Naive thymus-derived CD4-positive, alpha-beta T cell (primary cell): ENCODE measurements around the gene OVAAL. TPM values are rescaled to one million over a fixed set of nuclear protein-coding genes. Genes with fewer than 3 reads are reported as not detected.

Experiments
- ATAC-seq: fragments of 150-1000 bp; cut with Tn5 transposase; 2 replicates; pipeline ENCODE4 v1.10.0; 2021; ENCODE audit warnings: mild to moderate bottlenecking, moderate library complexity
- CTCF ChIA-PET: fragments of 350-600 bp; sonication (Branson Sonifier 250); formaldehyde crosslinking; loops from one replicate; lab custom pipeline; 2021; ENCODE audit warnings: antibody characterized with exemption; lab: Charles Lee
- POLR2A ChIA-PET: fragments of 350-600 bp; sonication (Branson Sonifier 250); formaldehyde crosslinking; loops from one replicate; lab custom pipeline; 2021; ENCODE audit warnings: antibody characterized with exemption, inconsistent platforms; lab: Charles Lee
- DNase-seq, 9 donors: peaks; one replicate each; pipeline versions ENCODE4 v3.0.0 to v3.0.0-alpha.2; 2020 to 2022; ENCODE audit warnings: mixed read lengths in 1 of 9
- H3K27ac ChIP-seq: one replicate; pipeline ENCODE4 v1.7.0; 2013; ENCODE audit warnings: mild to moderate bottlenecking, low read depth, low read length, moderate library complexity
- H3K27me3 ChIP-seq, 2 donors: one replicate each; pipeline ENCODE4 v1.7.0; 2013; ENCODE audit warnings: low read length in 2 of 2, mild to moderate bottlenecking in 2 of 2, moderate library complexity in 2 of 2; ENCODE audit not compliant: control insufficient read depth in 2 of 2, insufficient read depth in 2 of 2
- H3K36me3 ChIP-seq, 3 experiments: 1 replicate in 2 of 3; 2 replicates in 1 of 3; pipeline ENCODE4 v1.7.0; 2013; ENCODE audit warnings: low read length in 3 of 3, mild to moderate bottlenecking in 3 of 3, moderate library complexity in 1 of 3; ENCODE audit not compliant: insufficient read depth in 3 of 3, control insufficient read depth in 2 of 3
- H3K4me1 ChIP-seq, 2 donors: one replicate each; pipeline ENCODE4 v1.7.0; 2013; ENCODE audit warnings: low read length in 2 of 2, mild to moderate bottlenecking in 2 of 2, moderate library complexity in 1 of 2; ENCODE audit not compliant: control insufficient read depth in 2 of 2, insufficient read depth in 2 of 2
- H3K4me3 ChIP-seq: 2 replicates; pipeline ENCODE4 v1.7.0; 2013; ENCODE audit warnings: mild to moderate bottlenecking, low read length
- H3K9me3 ChIP-seq, 3 experiments: 1 replicate in 2 of 3; 2 replicates in 1 of 3; pipeline ENCODE4 v1.7.0; 2013; ENCODE audit warnings: low read length in 3 of 3; ENCODE audit not compliant: control insufficient read depth in 2 of 3
- H3K27ac Mint-ChIP-seq, 9 donors: one replicate each; pipeline ENCODE4 v1.8.0; 2020 to 2022; ENCODE audit warnings: mixed read lengths in 9 of 9, mild to moderate bottlenecking in 8 of 9, moderate library complexity in 5 of 9, inconsistent platforms in 2 of 9
- H3K27me3 Mint-ChIP-seq, 5 donors: one replicate each; pipeline ENCODE4 v1.8.0; 2021 to 2022; ENCODE audit warnings: mixed read lengths in 5 of 5, mild to moderate bottlenecking in 1 of 5
- H3K36me3 Mint-ChIP-seq, 5 donors: one replicate each; pipeline ENCODE4 v1.8.0; 2020 to 2022; ENCODE audit warnings: mixed read lengths in 5 of 5, mild to moderate bottlenecking in 3 of 5, inconsistent platforms in 1 of 5
- H3K4me1 Mint-ChIP-seq, 7 donors: one replicate each; pipeline ENCODE4 v1.8.0; 2020 to 2022; ENCODE audit warnings: mixed read lengths in 7 of 7, mild to moderate bottlenecking in 3 of 7, inconsistent platforms in 1 of 7
- H3K4me3 Mint-ChIP-seq, 10 donors: one replicate each; pipeline ENCODE4 v1.8.0; 2020 to 2022; ENCODE audit warnings: mild to moderate bottlenecking in 10 of 10, mixed read lengths in 10 of 10, moderate library complexity in 6 of 10, inconsistent platforms in 2 of 10
- H3K9me3 Mint-ChIP-seq, 11 donors: one replicate each; pipeline ENCODE4 v1.8.0; 2020 to 2022; ENCODE audit warnings: mixed read lengths in 11 of 11, mild to moderate bottlenecking in 4 of 11, inconsistent platforms in 1 of 11, moderate library complexity in 1 of 11
- intact Hi-C, 2 donors: fragments of 100-400 bp; cut with micrococcal nuclease; formaldehyde crosslinking; loops; one replicate each; pipeline ENCODE4 v1.15.1; 2023
- polyA plus RNA-seq, 2 donors: library from polyadenylated mRNA; unstranded; fragments of 300-500 nt; fragmentation: Illumina TruSeq; gene quantifications; one replicate each; pipeline ENCODE4 v1.2.3, GENCODE V29; 2021
- total RNA-seq, 6 experiments: library from RNA in 5 of 6; stranded (reverse) in 5 of 6; gene quantifications; 1 replicate in 5 of 6; 2 replicates in 1 of 6; pipeline ENCODE4 v1.2.3 and lab custom pipeline; 2021 to 2026

Gene OVAAL
- total and polyA plus RNA-seq, 7 experiments from 2014 or later: not detected

- no peaks in the 10 kb centered on the region for H3K9me3 ChIP-seq
- Mint-ChIP-seq H3K4me3 (no peak overlapping the region), H3K27me3 (peaks cover 0 to 3% (median 0%) of the 10 kb centered on the region in 5 donors), H3K4me1 (peaks cover 0 to 5% (median 3%) of the 10 kb centered on the region in 7 donors), H3K36me3 (no peaks in the 10 kb centered on the region), H3K27ac (no peak overlapping the region), H3K9me3 (no peaks in the 10 kb centered on the region)
- H3K36me3 ChIP-seq: no peaks in the 10 kb centered on the region
- no peaks in the 10 kb centered on the region for H3K4me1 ChIP-seq
- POLR2A ChIA-PET: no interaction called here
- intact Hi-C loops: no loop called here
- ATAC-seq: no peak
- H3K27ac ChIP-seq: no peak overlapping the region
- no peak overlapping the region for H3K4me3 ChIP-seq
- H3K27me3 ChIP-seq: no peaks in the 10 kb centered on the region
- CTCF ChIA-PET: interaction anchor here (0.5 to 1.2 kb wide), 2 partner anchors 341 to 589 kb away, joined by 3 to 6 read pairs; no protein-coding TSS in a partner anchor
- DNase-seq: no peak
These were observed 37.1 kb upstream of the OVAAL start for GRCh38 chr1:180521474-180522212.

GRCh38 chr1:180522213-180522515 lies 36.6 kb upstream of the OVAAL start:
- no peak overlapping the region for H3K4me3 Mint-ChIP-seq
- ATAC-seq (no peak), DNase-seq (no peak)
- no peak overlapping the region for H3K27ac ChIP-seq
- H3K36me3 ChIP-seq: no peaks in the 10 kb centered on the region
- intact Hi-C loops: no loop called here
- peaks cover 0 to 5% (median 3%) of the 10 kb centered on the region in 7 donors for H3K4me1 Mint-ChIP-seq
- no peak overlapping the region for H3K4me3 ChIP-seq
- H3K9me3 Mint-ChIP-seq: no peaks in the 10 kb centered on the region
- H3K27me3 Mint-ChIP-seq: peaks cover 0 to 4% (median 0%) of the 10 kb centered on the region in 5 donors
- ChIA-PET CTCF (interaction anchor here (1.2 kb wide), 1 partner anchor 340 kb away, joined by 6 read pairs; no protein-coding TSS in a partner anchor), POLR2A (no interaction called here)
- no peaks in the 10 kb centered on the region for H3K36me3 Mint-ChIP-seq
- no peak overlapping the region for H3K27ac Mint-ChIP-seq
- H3K4me1 ChIP-seq: no peaks in the 10 kb centered on the region
- H3K9me3 ChIP-seq: no peaks in the 10 kb centered on the region
- no peaks in the 10 kb centered on the region for H3K27me3 ChIP-seq

GRCh38 chr1:180524160-180524914 lies 34.4 kb upstream of the OVAAL start:
- intact Hi-C loops: no loop called here
- Histone ChIP-seq H3K4me3 (no peak overlapping the region), H3K36me3 (no peaks in the 10 kb centered on the region), H3K27me3 (peaks cover 0 to 3% of the 10 kb centered on the region in 2 donors), H3K27ac (no peak overlapping the region), H3K4me1 (no peaks in the 10 kb centered on the region), H3K9me3 (no peaks in the 10 kb centered on the region)
- ATAC-seq: no peak
- ChIA-PET POLR2A (no interaction called here), CTCF (interaction anchor here (0.6 kb wide), 2 partner anchors 9 kb away, joined by 3 to 4 read pairs; no protein-coding TSS in a partner anchor)
- peak overlapping the region in 1 of 9 donors; percentile 15 for H3K27ac Mint-ChIP-seq
- peaks cover 0 to 5% (median 3%) of the 10 kb centered on the region in 7 donors for H3K4me1 Mint-ChIP-seq
- peaks cover 0 to 7% (median 0%) of the 10 kb centered on the region in 5 donors for H3K27me3 Mint-ChIP-seq
- H3K4me3 Mint-ChIP-seq: no peak overlapping the region
- no peak for DNase-seq
- no peaks in the 10 kb centered on the region for H3K9me3 Mint-ChIP-seq
- no peaks in the 10 kb centered on the region for H3K36me3 Mint-ChIP-seq

DNA sequence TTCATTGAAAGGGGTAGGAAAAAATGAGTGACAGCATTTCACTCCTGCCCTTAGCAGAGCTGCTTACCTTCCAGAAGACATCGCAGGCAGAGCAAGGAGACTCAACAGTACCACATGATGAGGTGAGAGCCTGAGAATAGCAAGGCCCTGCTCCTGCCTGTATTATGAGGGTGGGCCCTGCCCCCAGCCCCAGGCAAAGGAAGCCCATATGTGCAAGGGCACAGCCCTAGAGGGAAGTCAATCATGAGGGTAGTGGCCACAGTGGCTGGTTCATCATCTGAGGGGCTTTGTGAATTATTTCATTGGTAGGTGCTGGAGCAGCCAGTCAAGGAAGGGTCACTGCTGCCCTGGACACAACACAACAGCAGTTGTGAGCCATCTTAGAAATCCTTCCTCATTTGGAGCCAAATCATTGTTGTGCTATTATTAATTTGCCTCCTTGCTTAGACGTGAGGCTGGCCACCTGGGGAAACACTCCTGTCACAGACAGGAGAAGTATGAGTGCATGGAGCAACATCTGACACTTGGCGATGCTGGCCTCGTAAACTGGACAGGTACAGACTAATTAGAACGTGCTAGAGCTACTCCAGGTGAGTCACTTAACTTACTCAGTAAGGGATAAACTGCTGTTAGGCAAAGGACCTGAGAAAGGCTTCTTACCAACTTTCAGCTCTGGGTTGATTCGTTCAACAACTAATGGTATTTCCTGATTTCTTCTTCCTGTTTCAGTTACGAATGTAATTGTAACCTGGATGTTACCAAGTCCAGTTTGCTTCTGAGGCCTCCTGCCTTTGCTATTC lies 33.6 kb upstream of the OVAAL start:
- ChIA-PET POLR2A (no interaction called here), CTCF (interaction anchor here (0.7 kb wide), 1 partner anchor 15 kb away, joined by 3 read pairs; no protein-coding TSS in a partner anchor)
- Histone ChIP-seq H3K4me3 (no peak overlapping the region), H3K9me3 (no peaks in the 10 kb centered on the region), H3K36me3 (no peaks in the 10 kb centered on the region), H3K4me1 (no peaks in the 10 kb centered on the region), H3K27ac (no peak overlapping the region), H3K27me3 (peaks cover 0 to 4% of the 10 kb centered on the region in 2 donors)
- Mint-ChIP-seq H3K27me3 (peaks cover 0 to 8% (median 0%) of the 10 kb centered on the region in 5 donors), H3K36me3 (no peaks in the 10 kb centered on the region), H3K4me3 (no peak overlapping the region), H3K27ac (peak overlapping the region in 2 of 9 donors; percentile 16 to 53), H3K4me1 (peaks cover 0 to 5% (median 3%) of the 10 kb centered on the region in 7 donors), H3K9me3 (no peaks in the 10 kb centered on the region)
- intact Hi-C loops: no loop called here
- ATAC-seq (no peak), DNase-seq (no peak)

- no peaks in the 10 kb centered on the region for H3K9me3 ChIP-seq
- H3K36me3 ChIP-seq: no peaks in the 10 kb centered on the region
- H3K27me3 Mint-ChIP-seq: peaks cover 0 to 9% (median 0%) of the 10 kb centered on the region in 5 donors
- H3K36me3 Mint-ChIP-seq: no peaks in the 10 kb centered on the region
- peaks cover 0 to 5% (median 3%) of the 10 kb centered on the region in 7 donors for H3K4me1 Mint-ChIP-seq
- ChIA-PET CTCF (interaction anchor here (0.7 to 1.6 kb wide), 2 partner anchors 14 to 336 kb away, joined by 3 to 5 read pairs; no protein-coding TSS in a partner anchor), POLR2A (no interaction called here)
- no peak for DNase-seq
- H3K27ac ChIP-seq: no peak overlapping the region
- peak overlapping the region in 1 of 10 donors; percentile 38 for H3K4me3 Mint-ChIP-seq
- no peak overlapping the region for H3K4me3 ChIP-seq
- H3K27ac Mint-ChIP-seq: peak overlapping the region in 1 of 9 donors; percentile 53
- no peaks in the 10 kb centered on the region for H3K9me3 Mint-ChIP-seq
- H3K4me1 ChIP-seq: no peaks in the 10 kb centered on the region
- peaks cover 0 to 4% of the 10 kb centered on the region in 2 donors for H3K27me3 ChIP-seq
- ATAC-seq: no peak
- intact Hi-C loops: no loop called here
These were observed 33.1 kb upstream of the OVAAL start for GRCh38 chr1:180525715-180526039.

DNA sequence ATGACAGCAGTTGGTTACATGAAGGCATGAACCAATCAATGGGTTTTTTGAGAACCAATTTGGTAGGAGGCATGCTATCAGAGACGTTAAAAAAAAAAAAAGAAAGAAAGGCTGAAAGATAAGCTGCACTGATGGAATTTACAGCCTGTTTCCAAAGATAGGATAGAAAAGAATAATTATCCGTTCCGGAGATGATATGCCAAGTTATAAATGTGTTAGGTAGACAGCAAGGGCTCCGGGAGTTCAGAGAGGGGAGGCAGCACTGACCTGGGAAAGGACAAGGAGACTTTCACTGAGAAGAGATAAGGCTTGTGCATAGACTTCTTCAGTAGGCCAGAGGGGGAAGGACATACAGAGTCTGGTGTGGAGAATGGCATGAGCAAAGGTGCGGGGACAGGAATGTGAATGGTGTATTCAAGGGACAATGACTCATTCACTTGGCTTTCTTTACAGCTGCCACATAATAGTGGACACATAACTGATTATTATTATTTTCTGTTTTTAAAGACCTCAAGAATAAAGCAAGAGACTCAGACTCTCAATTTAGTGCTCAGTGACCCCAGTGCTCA lies 31.6 kb upstream of the OVAAL start:
- POLR2A ChIA-PET: no interaction called here
- no peak for ATAC-seq
- Mint-ChIP-seq H3K27me3 (peaks cover 0 to 9% (median 0%) of the 10 kb centered on the region in 5 donors), H3K9me3 (no peaks in the 10 kb centered on the region), H3K4me1 (peaks cover 0 to 5% (median 3%) of the 10 kb centered on the region in 7 donors), H3K27ac (peak overlapping the region in 1 of 9 donors; percentile 9), H3K4me3 (no peak overlapping the region), H3K36me3 (no peaks in the 10 kb centered on the region)
- Histone ChIP-seq H3K9me3 (no peaks in the 10 kb centered on the region), H3K36me3 (no peaks in the 10 kb centered on the region), H3K4me3 (no peak overlapping the region), H3K4me1 (no peaks in the 10 kb centered on the region), H3K27me3 (peaks cover 0 to 4% of the 10 kb centered on the region in 2 donors), H3K27ac (no peak overlapping the region)
- intact Hi-C loops: no loop called here
- CTCF ChIA-PET: interaction anchor here (1.6 kb wide), 1 partner anchor 335 kb away, joined by 5 read pairs; no protein-coding TSS in a partner anchor
- no peak for DNase-seq
